ENCODE measurements around the gene VWCE.

Gene VWCE

GRCh38 chr11:61333550-61334433 lies 38.7 kb upstream of the VWCE start:
- H3K9ac ChIP-seq (ENCODE audit: low read depth, low read length), result peak overlapping the region; percentile 88
- H3K36me3 ChIP-seq (ENCODE audit: insufficient read depth, low read length), result peaks cover 14% of the 10 kb centered on the region
- H3K4me1 ChIP-seq (ENCODE audit: insufficient read depth, low read length), result peaks cover 11% of the 10 kb centered on the region
- H3K9me3 ChIP-seq (ENCODE audit: control insufficient read depth, insufficient read depth, low read length), result no peaks in the 10 kb centered on the region

- peak within 1 kb of the TSS; percentile 88 for H3K9ac ChIP-seq (ENCODE audit: low read depth, low read length)
- H3K36me3 ChIP-seq (ENCODE audit: insufficient read depth, low read length), result peaks cover 14% of the 10 kb centered on the region
- peaks cover 11% of the 10 kb centered on the region for H3K4me1 ChIP-seq (ENCODE audit: insufficient read depth, low read length)
- H3K9me3 ChIP-seq (ENCODE audit: control insufficient read depth, insufficient read depth, low read length), result no peaks in the 10 kb centered on the region
Observed at GRCh38 chr11:61332797-61333549, 37.9 kb upstream of the VWCE start, which contains the start of the genes DDB1 and TKFC. Gene DDB1 (minus strand): TSS chr11:61333105. CDS start chr11:61332968, 137 bp downstream. Gene TKFC (plus strand): TSS chr11:61333228. CDS start chr11:61334729, 1,501 bp downstream.

GRCh38 chr11:61332281-61332796 lies 37.2 kb upstream of the VWCE start:
- peak overlapping the region; percentile 88 for H3K9ac ChIP-seq (ENCODE audit: low read depth, low read length)
- peaks cover 11% of the 10 kb centered on the region for H3K4me1 ChIP-seq (ENCODE audit: insufficient read depth, low read length)
- peaks cover 20% of the 10 kb centered on the region for H3K36me3 ChIP-seq (ENCODE audit: insufficient read depth, low read length)
- H3K9me3 ChIP-seq (ENCODE audit: control insufficient read depth, insufficient read depth, low read length), result no peaks in the 10 kb centered on the region

- Histone ChIP-seq H3K9ac (ENCODE audit: low read depth, low read length) (peak overlapping the region; percentile 88), H3K36me3 (ENCODE audit: insufficient read depth, low read length) (peaks cover 24% of the 10 kb centered on the region), H3K9me3 (ENCODE audit: control insufficient read depth, insufficient read depth, low read length) (no peaks in the 10 kb centered on the region), H3K4me1 (ENCODE audit: insufficient read depth, low read length) (peaks cover 11% of the 10 kb centered on the region)
Observed at GRCh38 chr11:61331651-61332050, 36.5 kb upstream of the VWCE start.

- H3K9me3 ChIP-seq (ENCODE audit: control insufficient read depth, insufficient read depth, low read length), result no peaks in the 10 kb centered on the region
- H3K4me1 ChIP-seq (ENCODE audit: insufficient read depth, low read length), result peaks cover 9% of the 10 kb centered on the region
- no peak overlapping the region for H3K9ac ChIP-seq (ENCODE audit: low read depth, low read length)
- peaks cover 40% of the 10 kb centered on the region for H3K36me3 ChIP-seq (ENCODE audit: insufficient read depth, low read length)
Observed at GRCh38 chr11:61329871-61330270, 34.8 kb upstream of the VWCE start.

- Histone ChIP-seq H3K9ac (ENCODE audit: low read depth, low read length) (no peak overlapping the region), H3K36me3 (ENCODE audit: insufficient read depth, low read length) (peaks cover 52% of the 10 kb centered on the region), H3K4me1 (ENCODE audit: insufficient read depth, low read length) (peaks cover 9% of the 10 kb centered on the region), H3K9me3 (ENCODE audit: control insufficient read depth, insufficient read depth, low read length) (no peaks in the 10 kb centered on the region)
Observed at GRCh38 chr11:61328351-61328750, 33.2 kb upstream of the VWCE start.

GRCh38 chr11:61327669-61328071 lies 32.6 kb upstream of the VWCE start:
- peaks cover 9% of the 10 kb centered on the region for H3K4me1 ChIP-seq (ENCODE audit: insufficient read depth, low read length)
- H3K9ac ChIP-seq (ENCODE audit: low read depth, low read length), result no peak overlapping the region
- no peaks in the 10 kb centered on the region for H3K9me3 ChIP-seq (ENCODE audit: control insufficient read depth, insufficient read depth, low read length)
- H3K36me3 ChIP-seq (ENCODE audit: insufficient read depth, low read length), result peaks cover 58% of the 10 kb centered on the region

- no peaks in the 10 kb centered on the region for H3K9me3 ChIP-seq (ENCODE audit: control insufficient read depth, insufficient read depth, low read length)
- peaks cover 70% of the 10 kb centered on the region for H3K36me3 ChIP-seq (ENCODE audit: insufficient read depth, low read length)
- no peaks in the 10 kb centered on the region for H3K4me1 ChIP-seq (ENCODE audit: insufficient read depth, low read length)
- no peak overlapping the region for H3K9ac ChIP-seq (ENCODE audit: low read depth, low read length)
Observed at GRCh38 chr11:61325649-61326414, 30.7 kb upstream of the VWCE start.

- Histone ChIP-seq H3K36me3 (ENCODE audit: insufficient read depth, low read length) (peaks cover 38% of the 10 kb centered on the region), H3K9ac (ENCODE audit: low read depth, low read length) (no peak overlapping the region), H3K9me3 (ENCODE audit: control insufficient read depth, insufficient read depth, low read length) (no peaks in the 10 kb centered on the region; the same call in 1 of the 2 replicates), H3K4me1 (ENCODE audit: insufficient read depth, low read length) (no peaks in the 10 kb centered on the region)
Observed at GRCh38 chr11:61315260-61315659, 20.1 kb upstream of the VWCE start.

GRCh38 chr11:61310749-61311148 lies 15.6 kb upstream of the VWCE start:
- H3K9me3 ChIP-seq (ENCODE audit: control insufficient read depth, insufficient read depth, low read length), result no peaks in the 10 kb centered on the region
- H3K4me1 ChIP-seq (ENCODE audit: insufficient read depth, low read length), result no peaks in the 10 kb centered on the region
- H3K9ac ChIP-seq (ENCODE audit: low read depth, low read length), result no peak overlapping the region
- H3K36me3 ChIP-seq (ENCODE audit: insufficient read depth, low read length), result peaks cover 66% of the 10 kb centered on the region

GRCh38 chr11:61309739-61310138 lies 14.6 kb upstream of the VWCE start:
- H3K9me3 ChIP-seq (ENCODE audit: control insufficient read depth, insufficient read depth, low read length), result no peaks in the 10 kb centered on the region
- H3K36me3 ChIP-seq (ENCODE audit: insufficient read depth, low read length), result peaks cover 66% of the 10 kb centered on the region
- H3K9ac ChIP-seq (ENCODE audit: low read depth, low read length), result no peak overlapping the region
- H3K4me1 ChIP-seq (ENCODE audit: insufficient read depth, low read length), result no peaks in the 10 kb centered on the region

- no peaks in the 10 kb centered on the region for H3K4me1 ChIP-seq (ENCODE audit: insufficient read depth, low read length)
- peaks cover 65% of the 10 kb centered on the region for H3K36me3 ChIP-seq (ENCODE audit: insufficient read depth, low read length)
- no peak overlapping the region for H3K9ac ChIP-seq (ENCODE audit: low read depth, low read length)
- H3K9me3 ChIP-seq (ENCODE audit: control insufficient read depth, insufficient read depth, low read length), result no peaks in the 10 kb centered on the region
Observed at GRCh38 chr11:61309141-61309540, 14.0 kb upstream of the VWCE start.

- Histone ChIP-seq H3K9me3 (ENCODE audit: control insufficient read depth, insufficient read depth, low read length) (no peaks in the 10 kb centered on the region), H3K9ac (ENCODE audit: low read depth, low read length) (no peak overlapping the region), H3K4me1 (ENCODE audit: insufficient read depth, low read length) (no peaks in the 10 kb centered on the region), H3K36me3 (ENCODE audit: insufficient read depth, low read length) (peaks cover 56% of the 10 kb centered on the region)
Observed at GRCh38 chr11:61307354-61307753, 12.2 kb upstream of the VWCE start.

GRCh38 chr11:61306221-61306620 lies 11.1 kb upstream of the VWCE start:
- Histone ChIP-seq H3K4me1 (ENCODE audit: insufficient read depth, low read length) (no peaks in the 10 kb centered on the region), H3K9ac (ENCODE audit: low read depth, low read length) (no peak overlapping the region), H3K36me3 (ENCODE audit: insufficient read depth, low read length) (peaks cover 53% of the 10 kb centered on the region), H3K9me3 (ENCODE audit: control insufficient read depth, insufficient read depth, low read length) (no peaks in the 10 kb centered on the region)
